Fibroblast of pulmonary artery (primary cell): Measurements from ENCODE around the gene PRKAR2A.

Source experiments
- DNase-seq: peaks from one replicate; pipeline ENCODE4 v3.0.0-alpha.2; 2010; ENCODE audit warnings: low read depth
- H3K4me3 ChIP-seq: replicated peaks from 2 replicates; pipeline ENCODE4 v1.5.1; 2011; ENCODE audit warnings: low read depth, mild to moderate bottlenecking, control low read depth, low read length, moderate library complexity
- TF ChIP-seq, protein P1 (sequence below): IDR thresholded peaks from 2 replicates; pipeline ENCODE4 v1.5.1; 2011; ENCODE audit warnings: mild to moderate bottlenecking, control low read depth, low read length, inconsistent platforms; ENCODE audit errors: missing control alignments

PRKAR2A gene

DNA sequence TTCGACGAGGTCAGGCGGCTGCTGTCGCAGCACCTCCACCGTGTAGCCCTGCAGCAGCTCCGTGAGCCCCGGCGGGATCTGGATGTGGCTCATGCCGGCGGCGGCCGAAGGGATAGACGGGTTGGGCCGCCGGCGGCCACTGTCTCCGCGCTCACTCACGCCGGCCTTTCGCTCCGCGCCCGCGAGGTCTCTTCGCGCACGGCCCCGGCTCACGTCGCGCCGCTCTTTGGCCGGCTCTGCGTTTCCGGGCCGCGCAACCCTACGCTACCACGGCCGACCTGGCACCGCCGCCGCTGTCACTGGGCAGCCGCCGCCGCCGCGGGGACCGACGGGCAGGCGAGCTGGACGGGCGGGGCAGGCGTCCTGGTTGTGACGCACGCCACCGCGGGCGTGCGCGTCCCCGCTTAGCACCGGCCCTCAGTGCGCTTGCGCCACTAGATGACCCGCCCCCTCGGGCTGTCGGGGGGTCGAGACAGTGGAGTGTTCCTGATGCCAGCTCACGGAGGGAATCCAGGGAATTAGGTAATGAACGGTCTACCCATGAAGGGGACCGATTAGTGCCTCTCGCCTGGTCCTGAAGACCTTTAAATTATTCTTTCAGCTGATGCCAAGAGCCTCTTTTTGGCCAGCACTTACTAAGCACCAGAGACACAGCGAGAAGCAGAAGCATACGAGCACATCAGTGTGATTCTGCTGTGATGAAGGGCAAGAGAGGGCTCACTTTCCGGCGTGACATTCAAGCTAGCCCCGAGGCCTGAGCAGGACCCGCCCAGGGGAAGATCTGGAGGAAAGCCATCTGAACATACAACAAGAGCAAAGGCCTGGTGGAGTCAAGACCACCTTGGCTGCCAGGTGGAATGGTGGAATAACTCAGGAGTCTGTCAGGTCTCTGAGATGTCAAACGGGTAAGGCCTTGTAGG, at the start of gene PRKAR2A:
Gene PRKAR2A, minus strand, starts transcription at position 371 of the 920 bp plus-strand sequence. Its CDS starts 278 bp downstream, at position 93.
- peak; percentile 89 for DNase-seq
- TF ChIP-seq, protein P1, sequence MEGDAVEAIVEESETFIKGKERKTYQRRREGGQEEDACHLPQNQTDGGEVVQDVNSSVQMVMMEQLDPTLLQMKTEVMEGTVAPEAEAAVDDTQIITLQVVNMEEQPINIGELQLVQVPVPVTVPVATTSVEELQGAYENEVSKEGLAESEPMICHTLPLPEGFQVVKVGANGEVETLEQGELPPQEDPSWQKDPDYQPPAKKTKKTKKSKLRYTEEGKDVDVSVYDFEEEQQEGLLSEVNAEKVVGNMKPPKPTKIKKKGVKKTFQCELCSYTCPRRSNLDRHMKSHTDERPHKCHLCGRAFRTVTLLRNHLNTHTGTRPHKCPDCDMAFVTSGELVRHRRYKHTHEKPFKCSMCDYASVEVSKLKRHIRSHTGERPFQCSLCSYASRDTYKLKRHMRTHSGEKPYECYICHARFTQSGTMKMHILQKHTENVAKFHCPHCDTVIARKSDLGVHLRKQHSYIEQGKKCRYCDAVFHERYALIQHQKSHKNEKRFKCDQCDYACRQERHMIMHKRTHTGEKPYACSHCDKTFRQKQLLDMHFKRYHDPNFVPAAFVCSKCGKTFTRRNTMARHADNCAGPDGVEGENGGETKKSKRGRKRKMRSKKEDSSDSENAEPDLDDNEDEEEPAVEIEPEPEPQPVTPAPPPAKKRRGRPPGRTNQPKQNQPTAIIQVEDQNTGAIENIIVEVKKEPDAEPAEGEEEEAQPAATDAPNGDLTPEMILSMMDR = no peak
- peak within 1 kb of the TSS; percentile 77 for H3K4me3 ChIP-seq

DNA sequence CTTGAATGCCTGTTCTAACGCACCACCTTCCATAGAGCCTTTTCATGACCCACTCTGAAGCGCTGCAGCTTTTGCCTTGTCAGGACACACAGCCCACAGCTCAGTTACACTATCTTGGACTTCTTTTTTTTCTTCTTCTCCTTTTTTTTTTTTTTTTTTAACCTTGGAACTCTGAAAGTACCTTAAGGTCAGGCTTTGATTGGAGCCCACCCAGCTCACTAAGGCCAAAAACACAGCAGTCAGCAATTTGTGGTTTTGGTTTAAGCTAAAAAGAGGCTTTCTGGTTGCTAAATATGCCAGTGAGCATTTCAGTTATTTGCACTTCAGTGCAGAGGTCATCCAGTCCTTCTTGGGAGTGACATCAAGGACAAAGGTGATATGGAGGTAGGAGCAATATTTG, 49.3 kb upstream of the PRKAR2A start:
- DNase-seq = no peak
- TF ChIP-seq, protein P1 = no peak
- H3K4me3 ChIP-seq = no peak overlapping the region

- H3K4me3 ChIP-seq = no peak overlapping the region
- TF ChIP-seq, protein P1 = no peak
- DNase-seq = no peak
Measured at GRCh38 chr3:48894516-48894915, 46.8 kb upstream of the PRKAR2A start.

DNA sequence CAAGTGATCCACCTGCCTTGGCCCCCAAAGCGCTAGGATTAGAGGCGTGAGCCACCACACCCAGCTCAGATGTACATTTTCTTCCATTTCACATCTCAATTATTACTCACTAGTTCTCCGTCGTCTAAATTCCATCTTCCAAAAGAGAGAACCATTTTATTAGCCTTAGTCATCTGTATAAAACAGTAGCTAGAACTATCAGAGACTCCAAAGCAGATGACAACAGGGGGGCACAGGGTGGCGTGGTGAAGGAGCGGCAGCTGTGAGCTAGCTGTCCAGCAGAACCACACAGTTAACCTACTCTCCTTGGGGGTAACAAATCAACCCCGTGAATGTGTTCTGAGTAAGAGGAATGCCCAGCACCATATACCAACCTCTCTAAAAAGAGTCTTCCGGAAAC, 43.9 kb upstream of the PRKAR2A start:
- TF ChIP-seq, protein P1 = no peak
- no peak for DNase-seq
- H3K4me3 ChIP-seq = no peak overlapping the region

DNA sequence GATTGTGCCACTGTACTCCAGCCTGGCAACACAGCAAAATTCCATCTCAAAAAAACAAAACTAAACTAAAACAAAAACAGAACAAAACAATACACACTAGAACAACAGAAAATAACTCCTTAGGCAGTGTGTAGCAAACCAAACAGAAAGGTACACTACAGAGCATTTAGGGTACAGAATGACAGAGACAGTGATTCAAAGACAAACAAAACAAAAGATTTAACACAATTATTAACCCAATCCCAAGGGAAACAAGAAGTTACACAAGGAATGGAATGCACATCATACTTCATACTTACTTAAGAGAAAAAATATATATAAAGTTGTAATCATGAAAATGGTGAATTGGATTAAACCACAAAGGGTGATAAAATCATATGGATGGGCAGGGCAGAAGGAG, 38.1 kb upstream of the PRKAR2A start:
- DNase-seq = peak; percentile 15
- H3K4me3 ChIP-seq = no peak overlapping the region
- TF ChIP-seq, protein P1 = no peak

DNA sequence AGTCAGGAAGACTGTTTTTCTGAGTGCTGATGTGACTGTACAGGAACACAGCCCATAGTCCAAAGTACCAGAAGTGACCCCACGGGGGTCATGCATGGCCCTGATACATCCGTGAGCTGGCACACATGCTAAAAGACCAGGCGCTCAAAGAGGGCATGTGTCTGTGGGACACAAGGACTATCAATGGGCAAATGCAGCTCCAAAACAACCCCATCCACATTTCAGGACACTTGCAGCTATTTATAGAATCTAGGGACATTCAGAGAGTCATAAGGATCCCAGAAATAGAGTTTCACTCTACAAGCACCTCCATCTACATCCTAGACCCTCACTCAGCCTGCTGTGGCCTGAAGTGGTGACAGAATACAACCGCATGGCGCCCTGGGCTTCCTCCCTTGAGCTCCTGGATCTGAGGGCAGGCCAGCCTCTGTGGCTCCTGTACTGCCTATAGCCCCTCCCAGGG, 34.0 kb upstream of the PRKAR2A start:
- no peak overlapping the region for H3K4me3 ChIP-seq
- no peak for DNase-seq
- TF ChIP-seq, protein P1 = no peak
